MM.1S (cell line): ENCODE results near the gene NIN.

Source experiments
- DNase-seq: peaks from one replicate; pipeline ENCODE4 v3.0.0-alpha.2; 2015
- H2AFZ ChIP-seq: fragments of 300-600 bp; sonication (generic); 2 replicates; pipeline ENCODE4 v1.6.0; 2016; ENCODE audit warnings: antibody characterized with exemption, low read length
- H3F3A ChIP-seq: fragments of 300-600 bp; sonication (generic); 2 replicates; pipeline ENCODE4 v1.6.1; 2016; ENCODE audit warnings: mild to moderate bottlenecking, antibody characterized with exemption, low read length, moderate library complexity, mixed read lengths; ENCODE audit not compliant: insufficient read depth
- H3K27ac ChIP-seq: fragments of 300-600 bp; sonication (generic); 2 replicates; pipeline ENCODE4 v1.5.1; 2016; ENCODE audit warnings: mild to moderate bottlenecking, low read length
- H3K27me3 ChIP-seq: fragments of 300-600 bp; sonication (generic); replicated peaks from 2 replicates; pipeline ENCODE4 v1.6.0; 2016; ENCODE audit warnings: low read length; ENCODE audit not compliant: insufficient read depth
- H3K36me3 ChIP-seq: fragments of 300-600 bp; sonication (generic); replicated peaks from 2 replicates; pipeline ENCODE4 v1.6.1; 2016; ENCODE audit warnings: mild to moderate bottlenecking, low read length, mixed read lengths; ENCODE audit not compliant: insufficient read depth
- H3K4me1 ChIP-seq: fragments of 300-600 bp; sonication (generic); 2 replicates; pipeline ENCODE4 v1.6.1; 2016; ENCODE audit warnings: low read length, mixed read lengths
- H3K4me2 ChIP-seq: fragments of 300-600 bp; sonication (generic); 2 replicates; pipeline ENCODE4 v1.6.0; 2016; ENCODE audit warnings: low read depth, low read length
- H3K4me3 ChIP-seq: fragments of 300-600 bp; sonication (generic); 2 replicates; pipeline ENCODE4 v1.5.1; 2016; ENCODE audit warnings: low read length, mixed read lengths
- H3K79me2 ChIP-seq: fragments of 300-600 bp; sonication (generic); 2 replicates; pipeline ENCODE4 v1.6.1; 2016; ENCODE audit warnings: mixed run types, low read length, mixed read lengths
- H3K9ac ChIP-seq: fragments of 300-600 bp; sonication (generic); 2 replicates; pipeline ENCODE4 v1.6.1; 2016; ENCODE audit warnings: low read length, mixed read lengths
- H3K9me2 ChIP-seq: fragments of 300-600 bp; sonication (generic); replicated peaks from 2 replicates; pipeline ENCODE4 v1.6.1; 2016; ENCODE audit warnings: mild to moderate bottlenecking, low read length, mixed read lengths; ENCODE audit not compliant: insufficient read depth
- H3K9me3 ChIP-seq: fragments of 300-600 bp; sonication (generic); replicated peaks from 2 replicates; pipeline ENCODE4 v1.6.1; 2016; ENCODE audit warnings: mild to moderate bottlenecking, low read length, mixed read lengths; ENCODE audit not compliant: insufficient read depth
- H4K20me1 ChIP-seq: fragments of 300-600 bp; sonication (generic); 2 replicates; pipeline ENCODE4 v1.6.1; 2016; ENCODE audit warnings: mild to moderate bottlenecking, low read length, moderate library complexity, mixed read lengths; ENCODE audit not compliant: insufficient read depth
- CTCF ChIP-seq: fragments of 300-600 bp; sonication (generic); IDR thresholded peaks from 2 replicates; pipeline ENCODE4 v1.5.1; 2016; ENCODE audit warnings: antibody characterized with exemption, low read length, mixed read lengths
- EZH2 ChIP-seq: fragments of 300-600 bp; sonication (generic); optimal IDR thresholded peaks from 2 replicates; pipeline ENCODE3; 2017; ENCODE audit warnings: low read depth, mild to moderate bottlenecking, antibody characterized with exemption, low read length, mixed read lengths
- EZH2phosphoT487 ChIP-seq: fragments of 300-600 bp; sonication (generic); IDR thresholded peaks from 2 replicates; pipeline ENCODE4 v1.6.1; 2018; ENCODE audit warnings: antibody characterized with exemption, low read length

Gene NIN

DNA sequence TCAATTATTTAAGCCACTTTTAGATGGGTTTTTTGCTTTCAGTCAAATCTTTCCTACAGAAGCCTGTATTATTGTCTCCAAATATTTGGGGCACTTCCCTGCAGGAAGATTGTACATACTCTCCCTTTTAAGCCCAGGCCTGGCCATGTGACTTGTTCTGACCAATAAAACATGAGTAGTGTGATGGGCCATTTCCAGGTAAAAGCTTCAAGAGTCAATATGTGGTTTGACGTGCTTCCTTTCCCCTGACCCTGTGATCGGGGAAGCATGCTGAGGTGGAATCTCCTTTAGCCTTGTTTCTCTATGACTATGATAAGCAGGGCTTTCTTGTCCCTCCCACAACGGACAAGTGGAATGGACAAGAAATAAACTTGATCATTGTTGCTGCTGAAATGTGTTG is 14.2 kb upstream of the NIN start:
- Histone ChIP-seq H3K27ac (no peak overlapping the region), H3K4me1 (no peaks in the 10 kb centered on the region), H3K36me3 (no peaks in the 10 kb centered on the region), H3K4me2 (no peak overlapping the region), H3K9me3 (no peaks in the 10 kb centered on the region), H4K20me1 (no peaks in the 10 kb centered on the region), H2AFZ (no peak overlapping the region), H3K27me3 (no peaks in the 10 kb centered on the region), H3K9me2 (no peaks in the 10 kb centered on the region), H3F3A (no peaks in the 10 kb centered on the region), H3K79me2 (no peaks in the 10 kb centered on the region), H3K9ac (no peak overlapping the region), H3K4me3 (no peak overlapping the region)
- no peak for DNase-seq
- no peak for TF ChIP-seq EZH2phosphoT487
- no peak for TF ChIP-seq CTCF
- no peak for TF ChIP-seq EZH2

- TF ChIP-seq EZH2 (no peak), CTCF (no peak), EZH2phosphoT487 (no peak)
- Histone ChIP-seq H2AFZ (no peak overlapping the region), H3K36me3 (no peaks in the 10 kb centered on the region), H3K9ac (no peak overlapping the region), H3K9me2 (no peaks in the 10 kb centered on the region), H3F3A (no peaks in the 10 kb centered on the region), H3K9me3 (no peaks in the 10 kb centered on the region), H3K27ac (no peak overlapping the region), H4K20me1 (no peaks in the 10 kb centered on the region), H3K4me2 (no peak overlapping the region), H3K4me3 (no peak overlapping the region), H3K4me1 (peaks cover 3% of the 10 kb centered on the region; the same call in 1 of the 2 replicates), H3K27me3 (no peaks in the 10 kb centered on the region), H3K79me2 (no peaks in the 10 kb centered on the region)
- DNase-seq = no peak
Measured at GRCh38 chr14:50844391-50844790, 13.4 kb upstream of the NIN start.

- no peak overlapping the region for H3K4me2 ChIP-seq
- TF ChIP-seq EZH2phosphoT487 (no peak), EZH2 (no peak), CTCF (no peak)
- H3K9me2 ChIP-seq = no peaks in the 10 kb centered on the region
- no peak overlapping the region for H3K27ac ChIP-seq
- H3K4me3 ChIP-seq = no peak overlapping the region
- no peaks in the 10 kb centered on the region for H3K79me2 ChIP-seq
- DNase-seq = no peak
- H3K9me3 ChIP-seq = no peaks in the 10 kb centered on the region
- H4K20me1 ChIP-seq = no peaks in the 10 kb centered on the region
- no peaks in the 10 kb centered on the region for H3F3A ChIP-seq
- no peak overlapping the region for H2AFZ ChIP-seq
- H3K4me1 ChIP-seq = peaks cover 12% of the 10 kb centered on the region
- H3K36me3 ChIP-seq = no peaks in the 10 kb centered on the region
- no peaks in the 10 kb centered on the region for H3K27me3 ChIP-seq
- H3K9ac ChIP-seq = no peak overlapping the region
Measured at GRCh38 chr14:50839691-50840090, 8.7 kb upstream of the NIN start.
